Left ventricle myocardium inferior (tissue), 1 donor: ENCODE data around the gene SART1. TPM values are rescaled to one million over a fixed set of nuclear protein-coding genes. Genes with fewer than 3 reads are reported as not detected.
"Not testable (repeated sequence)": the region's sequence is repeated elsewhere in the genome, so short reads cannot be mapped to it uniquely, and the experiment has no call there.

ENCODE experiments used
- DNase-seq: peaks from one replicate; pipeline ENCODE4 v3.0.0-alpha.2; 2020
- H3K27ac ChIP-seq: fragments of 200-600 bp; replicated peaks from 2 replicates; pipeline ENCODE4 v1.8.0; 2021
- H3K27me3 ChIP-seq: fragments of 200-600 bp; 2 replicates; pipeline ENCODE4 v1.8.0; 2021; ENCODE audit warnings: low read depth
- H3K36me3 ChIP-seq: fragments of 200-600 bp; 2 replicates; pipeline ENCODE4 v1.8.0; 2021
- H3K4me1 ChIP-seq: fragments of 200-600 bp; 2 replicates; pipeline ENCODE4 v1.8.0; 2021
- H3K4me3 ChIP-seq: fragments of 200-600 bp; 2 replicates; pipeline ENCODE4 v1.8.0; 2021; ENCODE audit warnings: mild to moderate bottlenecking, moderate library complexity
- H3K9me3 ChIP-seq: fragments of 200-600 bp; replicated peaks from 2 replicates; pipeline ENCODE4 v1.8.0; 2021
- intact Hi-C: fragments of 100-400 bp; cut with micrococcal nuclease; formaldehyde crosslinking; loops from one replicate; pipeline ENCODE4 v1.11.0; 2022
- total RNA-seq: library from RNA; stranded (reverse); fragmentation: NEBNext Ultra II Directional; extraction: Animal tissue kit (Norgen Biotek cat#: 25700); gene quantifications from one replicate; pipeline ENCODE4 v1.2.1, GENCODE V29; 2021
- TF ChIP-seq, protein P1 (sequence below): fragments of 200-600 bp; IDR thresholded peaks from 2 replicates; pipeline ENCODE4 v1.8.0; 2021; ENCODE audit warnings: antibody characterized with exemption, mild to moderate bottlenecking, borderline replicate concordance
- donor health status: DM: no; HTN: yes; CAD: no; lungs with severe emphysema.

SART1 gene
- total RNA-seq, 1 donor from 2014 or later: 30.7 TPM

GRCh38 chr11:65945430-65945911, 16.1 kb upstream of the SART1 start, which contains the start of gene TSGA10IP:
Gene TSGA10IP, plus strand, starts transcription at chr11:65945480. Its CDS starts 196 bp downstream, at chr11:65945676.
- TF ChIP-seq, protein P1, sequence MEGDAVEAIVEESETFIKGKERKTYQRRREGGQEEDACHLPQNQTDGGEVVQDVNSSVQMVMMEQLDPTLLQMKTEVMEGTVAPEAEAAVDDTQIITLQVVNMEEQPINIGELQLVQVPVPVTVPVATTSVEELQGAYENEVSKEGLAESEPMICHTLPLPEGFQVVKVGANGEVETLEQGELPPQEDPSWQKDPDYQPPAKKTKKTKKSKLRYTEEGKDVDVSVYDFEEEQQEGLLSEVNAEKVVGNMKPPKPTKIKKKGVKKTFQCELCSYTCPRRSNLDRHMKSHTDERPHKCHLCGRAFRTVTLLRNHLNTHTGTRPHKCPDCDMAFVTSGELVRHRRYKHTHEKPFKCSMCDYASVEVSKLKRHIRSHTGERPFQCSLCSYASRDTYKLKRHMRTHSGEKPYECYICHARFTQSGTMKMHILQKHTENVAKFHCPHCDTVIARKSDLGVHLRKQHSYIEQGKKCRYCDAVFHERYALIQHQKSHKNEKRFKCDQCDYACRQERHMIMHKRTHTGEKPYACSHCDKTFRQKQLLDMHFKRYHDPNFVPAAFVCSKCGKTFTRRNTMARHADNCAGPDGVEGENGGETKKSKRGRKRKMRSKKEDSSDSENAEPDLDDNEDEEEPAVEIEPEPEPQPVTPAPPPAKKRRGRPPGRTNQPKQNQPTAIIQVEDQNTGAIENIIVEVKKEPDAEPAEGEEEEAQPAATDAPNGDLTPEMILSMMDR: no peak
- intact Hi-C loops: no loop called here
- Histone ChIP-seq H3K4me3 (no peak within 1 kb of the TSS), H3K27me3 (peaks cover 36% of the 10 kb centered on the region), H3K4me1 (no peaks in the 10 kb centered on the region), H3K9me3 (no peaks in the 10 kb centered on the region), H3K27ac (no peak within 1 kb of the TSS), H3K36me3 (no peaks in the 10 kb centered on the region)
- DNase-seq: no peak

GRCh38 chr11:65945941-65946558, 15.5 kb upstream of the SART1 start:
- Histone ChIP-seq H3K9me3 (no peaks in the 10 kb centered on the region), H3K36me3 (no peaks in the 10 kb centered on the region), H3K27me3 (peaks cover 34% of the 10 kb centered on the region), H3K4me3 (no peak overlapping the region), H3K27ac (no peak overlapping the region), H3K4me1 (no peaks in the 10 kb centered on the region)
- DNase-seq: no peak
- intact Hi-C loops: no loop called here
- TF ChIP-seq, protein P1: no peak

GRCh38 chr11:65946655-65947054, 14.9 kb upstream of the SART1 start:
- Histone ChIP-seq H3K4me1 (no peaks in the 10 kb centered on the region), H3K9me3 (no peaks in the 10 kb centered on the region), H3K36me3 (no peaks in the 10 kb centered on the region), H3K4me3 (no peak overlapping the region), H3K27ac (no peak overlapping the region), H3K27me3 (peaks cover 28% of the 10 kb centered on the region)
- no peak for DNase-seq
- TF ChIP-seq, protein P1: no peak
- intact Hi-C loops: no loop called here

DNA sequence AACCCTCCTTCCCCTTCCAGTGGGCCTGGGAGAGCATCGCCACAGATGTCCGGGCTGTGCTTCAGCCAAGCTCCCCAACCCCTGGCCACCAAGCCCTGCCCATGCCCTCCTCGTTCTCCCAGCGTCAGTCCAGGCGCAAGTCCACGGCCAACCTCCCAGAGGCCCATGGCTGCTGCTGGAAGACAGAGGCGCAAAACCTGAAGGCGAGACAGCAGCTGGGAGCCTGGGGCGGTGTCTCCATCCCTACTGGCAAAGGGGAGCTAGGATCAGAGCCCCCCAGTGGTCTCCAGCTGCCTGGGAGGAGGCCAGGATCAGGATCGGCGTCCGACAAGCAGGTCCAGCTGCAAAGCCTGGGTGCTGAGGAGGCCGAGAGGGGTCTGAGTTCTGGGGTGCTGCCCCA, 14.4 kb upstream of the SART1 start:
- Histone ChIP-seq H3K4me1 (no peaks in the 10 kb centered on the region), H3K27ac (no peak overlapping the region), H3K27me3 (peaks cover 27% of the 10 kb centered on the region), H3K36me3 (no peaks in the 10 kb centered on the region), H3K4me3 (no peak overlapping the region), H3K9me3 (no peaks in the 10 kb centered on the region)
- intact Hi-C loops: no loop called here
- no peak for DNase-seq
- TF ChIP-seq, protein P1: no peak

GRCh38 chr11:65947603-65948125, 13.9 kb upstream of the SART1 start:
- H3K36me3 ChIP-seq: no peaks in the 10 kb centered on the region
- no peak overlapping the region for H3K4me3 ChIP-seq
- H3K27me3 ChIP-seq: peaks cover 27% of the 10 kb centered on the region
- H3K27ac ChIP-seq: no peak overlapping the region
- H3K4me1 ChIP-seq: no peaks in the 10 kb centered on the region
- TF ChIP-seq, protein P1: no peak
- intact Hi-C loops: no loop called here
- no peaks in the 10 kb centered on the region for H3K9me3 ChIP-seq
- DNase-seq: no peak

DNA sequence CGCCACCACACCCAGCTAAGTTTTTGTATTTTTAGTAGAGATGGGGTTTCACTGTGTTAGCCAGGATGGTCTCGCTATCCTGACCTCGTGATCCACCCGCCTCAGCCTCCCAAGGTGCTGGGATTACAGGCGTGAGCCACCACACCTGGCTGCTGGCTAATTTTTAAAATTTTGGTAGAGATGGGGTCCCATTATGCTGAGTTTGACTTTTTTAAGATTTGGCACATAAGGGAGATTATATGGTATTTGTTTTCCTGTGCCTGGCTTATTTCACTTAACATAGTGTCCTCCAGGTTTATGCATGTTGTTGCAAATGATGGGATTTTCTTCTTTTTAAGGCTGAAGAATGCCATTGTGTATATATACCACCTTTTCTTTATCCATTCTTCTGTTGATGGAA, 10.8 kb upstream of the SART1 start:
- intact Hi-C loops, H3K4me1 ChIP-seq, H3K4me3 ChIP-seq, H3K27ac ChIP-seq, DNase-seq, H3K36me3 ChIP-seq, H3K9me3 ChIP-seq: not testable (repeated sequence)
- peaks cover 53% of the 10 kb centered on the region for H3K27me3 ChIP-seq

DNA sequence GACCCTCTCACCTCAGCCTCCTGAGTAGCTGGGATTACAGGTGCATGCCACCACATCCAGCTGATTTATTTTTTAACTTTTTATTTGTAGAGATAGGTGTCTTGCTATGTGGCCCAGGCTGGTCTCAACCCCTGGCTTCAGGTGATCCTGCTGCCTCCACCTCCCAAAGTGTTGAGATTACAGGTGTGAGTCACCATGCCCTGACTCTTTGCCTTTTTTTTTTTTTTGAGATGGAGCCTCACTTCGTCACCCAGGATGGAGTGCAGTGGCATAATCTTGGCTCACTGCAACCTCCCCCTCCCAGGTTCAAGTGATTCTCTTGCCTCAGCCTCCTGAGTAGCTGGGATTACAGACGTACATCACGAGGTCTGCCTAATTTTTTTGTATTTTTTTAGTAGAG, 9.9 kb upstream of the SART1 start:
- intact Hi-C loops: not testable (repeated sequence)

More for the DNA sequence above, 9.9 kb upstream of the SART1 start:
- DNase-seq, H3K27ac ChIP-seq, H3K4me3 ChIP-seq, H3K9me3 ChIP-seq, H3K4me1 ChIP-seq, H3K36me3 ChIP-seq: not testable (repeated sequence)
- peaks cover 57% of the 10 kb centered on the region for H3K27me3 ChIP-seq
